A549 (cell line): ENCODE results near the gene PFAS.
"Not testable (repeated sequence)": the region's sequence is repeated elsewhere in the genome, so short reads cannot be mapped to it uniquely, and the experiment has no call there.

Experiments used
- CHD4 ChIP-seq: fragments of 200-600 bp; sonication (generic); IDR thresholded peaks from 2 replicates; pipeline ENCODE4 v1.6.1; 2016; ENCODE audit warnings: antibody characterized with exemption, mild to moderate bottlenecking, borderline replicate concordance
- HMGXB4 ChIP-seq: fragments of 250-450 bp; sonication (Bioruptor Pico); IDR thresholded peaks from 2 replicates; pipeline ENCODE4 v1.5.0; 2021; ENCODE audit warnings: mild to moderate bottlenecking, moderate library complexity, borderline replicate concordance
- MAFK ChIP-seq: fragments of 450-650 bp; IDR thresholded peaks from 2 replicates; pipeline ENCODE4 v1.6.1; 2014; ENCODE audit not compliant: partially characterized antibody
- PBX3 ChIP-seq: IDR thresholded peaks from 2 replicates; pipeline ENCODE4 v1.6.1; 2012
- RCOR1 ChIP-seq: fragments of 150-350 bp; IDR thresholded peaks from 2 replicates; pipeline ENCODE4 v1.6.1; 2014; ENCODE audit warnings: antibody characterized with exemption, low read length, low read depth
- RFX5 ChIP-seq: fragments of 450-650 bp; IDR thresholded peaks from 2 replicates; pipeline ENCODE4 v1.7.1; 2014; ENCODE audit warnings: antibody characterized with exemption, mild to moderate bottlenecking, moderate library complexity
- SREBF2 ChIP-seq: fragments of 450-650 bp; IDR thresholded peaks from 2 replicates; pipeline ENCODE4 v1.6.1; 2014; ENCODE audit warnings: mild to moderate bottlenecking, moderate library complexity
- TFCP2L1 ChIP-seq: fragments of 250-450 bp; sonication (Bioruptor Pico); IDR thresholded peaks from 2 replicates; pipeline ENCODE4 v1.5.0; 2021; ENCODE audit warnings: mild to moderate bottlenecking
- TF ChIP-seq, protein P1 (sequence below): fragments of >200 bp; sonication (Bioruptor Twin); formaldehyde crosslinking; IDR thresholded peaks from 3 replicates; pipeline ENCODE4 v1.5.1; 2016

- TF ChIP-seq, protein P1, sequence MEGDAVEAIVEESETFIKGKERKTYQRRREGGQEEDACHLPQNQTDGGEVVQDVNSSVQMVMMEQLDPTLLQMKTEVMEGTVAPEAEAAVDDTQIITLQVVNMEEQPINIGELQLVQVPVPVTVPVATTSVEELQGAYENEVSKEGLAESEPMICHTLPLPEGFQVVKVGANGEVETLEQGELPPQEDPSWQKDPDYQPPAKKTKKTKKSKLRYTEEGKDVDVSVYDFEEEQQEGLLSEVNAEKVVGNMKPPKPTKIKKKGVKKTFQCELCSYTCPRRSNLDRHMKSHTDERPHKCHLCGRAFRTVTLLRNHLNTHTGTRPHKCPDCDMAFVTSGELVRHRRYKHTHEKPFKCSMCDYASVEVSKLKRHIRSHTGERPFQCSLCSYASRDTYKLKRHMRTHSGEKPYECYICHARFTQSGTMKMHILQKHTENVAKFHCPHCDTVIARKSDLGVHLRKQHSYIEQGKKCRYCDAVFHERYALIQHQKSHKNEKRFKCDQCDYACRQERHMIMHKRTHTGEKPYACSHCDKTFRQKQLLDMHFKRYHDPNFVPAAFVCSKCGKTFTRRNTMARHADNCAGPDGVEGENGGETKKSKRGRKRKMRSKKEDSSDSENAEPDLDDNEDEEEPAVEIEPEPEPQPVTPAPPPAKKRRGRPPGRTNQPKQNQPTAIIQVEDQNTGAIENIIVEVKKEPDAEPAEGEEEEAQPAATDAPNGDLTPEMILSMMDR, result not testable (repeated sequence)
- TF ChIP-seq RFX5; SREBF2; CHD4; RCOR1; MAFK; PBX3; TFCP2L1; HMGXB4 (CRISPR knock-in tag): not testable (repeated sequence)
Observed at GRCh38 chr17:8251411-8251810, 2.3 kb downstream of the PFAS start.
